Neural crest cell (in vitro differentiated cells): ENCODE measurements around the gene FARP1. TPM values are rescaled to one million over a fixed set of nuclear protein-coding genes. Genes with fewer than 3 reads are reported as not detected.

Source experiments
- DNase-seq: peaks from one replicate; pipeline ENCODE4 v3.0.0; 2021; ENCODE audit warnings: low read depth, mixed read lengths, low spot score
- H3K27ac Mint-ChIP-seq: one replicate; pipeline ENCODE4 v1.8.0; 2021; ENCODE audit warnings: mild to moderate bottlenecking, mixed read lengths; ENCODE audit not compliant: unreplicated experiment
- H3K27me3 Mint-ChIP-seq: 2 replicates; pipeline ENCODE4 v1.8.0; 2021; ENCODE audit warnings: low read depth, mild to moderate bottlenecking, mixed read lengths
- H3K36me3 Mint-ChIP-seq: 2 replicates; pipeline ENCODE4 v1.8.0; 2021; ENCODE audit warnings: low read depth, mild to moderate bottlenecking, mixed read lengths
- H3K4me1 Mint-ChIP-seq: 2 replicates; pipeline ENCODE4 v1.8.0; 2021; ENCODE audit warnings: mixed read lengths
- H3K4me3 Mint-ChIP-seq: one replicate; pipeline ENCODE4 v1.8.0; 2021; ENCODE audit warnings: mild to moderate bottlenecking, mixed read lengths
- H3K9me3 Mint-ChIP-seq: 2 replicates; pipeline ENCODE4 v1.8.0; 2021; ENCODE audit warnings: mixed read lengths
- total RNA-seq: library from RNA; stranded (reverse); gene quantifications from 2 replicates; pipeline ENCODE4 v1.2.1, GENCODE V29; 2021
- TF ChIP-seq, protein P1 (sequence below): fragments of 200-600 bp; sonication (generic); conservative IDR thresholded peaks from 2 replicates; pipeline ENCODE4 v1.5.0; 2021; ENCODE audit warnings: antibody characterized with exemption, mild to moderate bottlenecking

FARP1 gene
- total RNA-seq, 1 donor from 2014 or later = 138 TPM

DNA sequence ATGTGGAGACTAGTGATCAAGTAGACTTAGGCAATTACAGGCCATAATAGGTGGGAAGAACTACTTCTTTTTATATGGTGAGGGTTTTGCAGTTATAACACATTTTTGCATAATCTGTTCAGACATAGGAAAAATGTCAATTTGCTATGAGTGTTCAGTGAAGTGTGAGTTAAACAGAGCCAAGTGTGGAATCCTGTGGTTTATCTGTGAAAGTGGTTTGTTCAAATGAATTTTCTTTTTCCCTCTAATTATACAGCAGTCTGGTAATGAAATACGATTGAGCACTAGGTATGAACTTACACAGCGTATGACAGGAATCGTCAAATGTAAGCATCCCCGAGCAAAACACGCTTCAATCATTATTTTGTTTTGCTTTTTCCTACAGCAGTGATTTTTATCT is 255.7 kb downstream of the FARP1 start:
- no peak for DNase-seq
- no peak overlapping the region for H3K27ac Mint-ChIP-seq
- TF ChIP-seq, protein P1, sequence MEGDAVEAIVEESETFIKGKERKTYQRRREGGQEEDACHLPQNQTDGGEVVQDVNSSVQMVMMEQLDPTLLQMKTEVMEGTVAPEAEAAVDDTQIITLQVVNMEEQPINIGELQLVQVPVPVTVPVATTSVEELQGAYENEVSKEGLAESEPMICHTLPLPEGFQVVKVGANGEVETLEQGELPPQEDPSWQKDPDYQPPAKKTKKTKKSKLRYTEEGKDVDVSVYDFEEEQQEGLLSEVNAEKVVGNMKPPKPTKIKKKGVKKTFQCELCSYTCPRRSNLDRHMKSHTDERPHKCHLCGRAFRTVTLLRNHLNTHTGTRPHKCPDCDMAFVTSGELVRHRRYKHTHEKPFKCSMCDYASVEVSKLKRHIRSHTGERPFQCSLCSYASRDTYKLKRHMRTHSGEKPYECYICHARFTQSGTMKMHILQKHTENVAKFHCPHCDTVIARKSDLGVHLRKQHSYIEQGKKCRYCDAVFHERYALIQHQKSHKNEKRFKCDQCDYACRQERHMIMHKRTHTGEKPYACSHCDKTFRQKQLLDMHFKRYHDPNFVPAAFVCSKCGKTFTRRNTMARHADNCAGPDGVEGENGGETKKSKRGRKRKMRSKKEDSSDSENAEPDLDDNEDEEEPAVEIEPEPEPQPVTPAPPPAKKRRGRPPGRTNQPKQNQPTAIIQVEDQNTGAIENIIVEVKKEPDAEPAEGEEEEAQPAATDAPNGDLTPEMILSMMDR = no peak
- H3K4me1 Mint-ChIP-seq = peaks cover 10% of the 10 kb centered on the region
- no peaks in the 10 kb centered on the region for H3K27me3 Mint-ChIP-seq
- H3K36me3 Mint-ChIP-seq = peaks cover 8% of the 10 kb centered on the region
- H3K9me3 Mint-ChIP-seq = no peaks in the 10 kb centered on the region
- no peak overlapping the region for H3K4me3 Mint-ChIP-seq

DNA sequence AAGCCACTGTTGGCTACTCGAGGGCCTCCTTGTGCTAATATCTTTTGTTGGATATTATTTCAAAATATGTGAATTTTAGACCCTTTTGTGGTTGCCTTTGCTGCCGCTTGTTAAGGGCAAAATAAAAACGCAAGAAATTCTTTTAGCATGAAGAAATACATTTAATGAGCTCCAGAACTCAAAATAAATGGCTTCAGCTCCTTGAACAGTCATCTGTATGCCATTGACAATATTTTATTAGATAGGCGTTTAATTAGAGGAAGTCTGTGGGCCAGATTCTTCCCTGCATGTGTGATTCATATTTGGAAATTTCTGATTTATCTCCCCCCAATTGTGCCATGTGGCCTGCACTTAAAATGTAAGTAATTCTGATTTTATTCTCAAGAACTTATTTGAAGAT is 256.9 kb downstream of the FARP1 start:
- no peaks in the 10 kb centered on the region for H3K27me3 Mint-ChIP-seq
- no peak overlapping the region for H3K27ac Mint-ChIP-seq
- peaks cover 14% of the 10 kb centered on the region for H3K4me1 Mint-ChIP-seq
- no peak overlapping the region for H3K4me3 Mint-ChIP-seq
- TF ChIP-seq, protein P1 = no peak
- no peaks in the 10 kb centered on the region for H3K9me3 Mint-ChIP-seq
- H3K36me3 Mint-ChIP-seq = peaks cover 8% of the 10 kb centered on the region
- DNase-seq = no peak

DNA sequence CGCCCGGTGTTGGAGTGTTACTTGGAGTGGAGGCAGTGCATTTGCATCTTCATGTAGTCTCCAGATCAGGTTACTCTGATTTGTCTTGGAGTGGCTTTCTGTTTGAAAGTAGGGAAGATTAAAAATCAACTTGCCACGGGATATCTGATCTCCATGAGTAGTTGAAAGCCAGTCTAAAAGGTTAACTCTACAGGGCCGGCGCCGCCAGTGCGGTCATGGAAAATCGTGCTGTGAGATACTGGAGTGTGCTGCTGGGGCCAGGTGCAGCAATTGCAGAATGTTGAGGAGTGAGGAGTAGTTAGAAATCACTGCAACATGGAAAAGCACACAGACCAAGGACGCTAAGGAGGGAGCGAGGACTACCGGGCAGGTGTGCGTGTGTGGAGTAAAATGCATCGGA is 259.0 kb downstream of the FARP1 start:
- Mint-ChIP-seq H3K27ac (no peak overlapping the region), H3K4me1 (peaks cover 21% of the 10 kb centered on the region)

DNA sequence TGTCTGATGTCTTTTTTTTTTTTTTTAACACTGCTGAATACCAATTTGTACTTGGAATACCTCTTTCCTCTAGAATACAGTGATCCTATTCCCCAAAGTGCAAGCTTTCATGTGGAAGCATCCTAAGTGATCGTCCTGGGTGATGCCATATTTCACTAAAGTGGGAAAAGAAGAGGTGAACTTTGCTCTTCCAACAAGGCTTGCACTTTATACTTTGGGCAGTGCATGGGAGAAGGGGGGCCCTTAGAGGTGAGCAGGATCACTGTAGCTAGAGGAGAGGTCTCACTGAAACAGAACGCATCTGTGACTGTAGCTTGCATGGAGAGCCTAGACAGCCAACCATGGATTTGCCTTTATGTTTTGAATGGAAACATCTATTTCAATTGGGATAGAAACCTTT is 260.2 kb downstream of the FARP1 start:
- H3K9me3 Mint-ChIP-seq = no peaks in the 10 kb centered on the region
- no peak overlapping the region for H3K4me3 Mint-ChIP-seq
- peaks cover 16% of the 10 kb centered on the region for H3K4me1 Mint-ChIP-seq
- peaks cover 3% of the 10 kb centered on the region for H3K36me3 Mint-ChIP-seq
- DNase-seq = no peak
- no peak overlapping the region for H3K27ac Mint-ChIP-seq
- H3K27me3 Mint-ChIP-seq = no peaks in the 10 kb centered on the region
- TF ChIP-seq, protein P1 = no peak

More for the DNA sequence above, 259.0 kb downstream of the FARP1 start:
- Mint-ChIP-seq H3K27me3 (no peaks in the 10 kb centered on the region), H3K36me3 (peaks cover 3% of the 10 kb centered on the region), H3K9me3 (no peaks in the 10 kb centered on the region), H3K4me3 (no peak overlapping the region)
- TF ChIP-seq, protein P1 = no peak
- no peak for DNase-seq

DNA sequence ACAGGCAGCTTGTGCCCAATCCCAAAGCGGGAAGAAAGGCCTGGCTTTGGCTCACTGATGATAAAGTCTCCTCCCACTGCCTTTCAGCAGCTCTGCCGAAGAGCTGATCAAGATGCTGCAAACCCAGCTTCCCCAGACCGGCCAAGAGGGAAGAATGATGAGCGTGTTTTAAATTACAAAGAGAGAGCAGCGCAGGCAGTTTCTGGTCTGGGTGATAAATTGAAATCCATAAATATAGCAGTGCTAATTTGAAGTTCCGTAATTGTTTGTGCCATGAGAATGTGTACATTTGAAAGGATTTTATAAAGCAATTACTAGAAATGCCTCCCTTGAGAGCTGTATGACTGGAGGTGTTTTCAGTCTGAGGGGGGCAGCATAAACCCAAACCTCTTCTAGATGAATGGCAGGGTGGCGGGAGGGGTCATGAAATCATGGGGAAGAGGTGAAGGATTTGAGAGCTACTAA is 262.2 kb downstream of the FARP1 start:
- Mint-ChIP-seq H3K27me3 (no peaks in the 10 kb centered on the region), H3K4me3 (no peak overlapping the region), H3K27ac (no peak overlapping the region), H3K36me3 (peaks cover 9% of the 10 kb centered on the region), H3K9me3 (no peaks in the 10 kb centered on the region), H3K4me1 (peaks cover 24% of the 10 kb centered on the region)
- TF ChIP-seq, protein P1 = no peak
- DNase-seq = peak; percentile 19
